Natural killer cell (primary cell): ENCODE data around the gene SPDYE9. TPM values are rescaled to one million over a fixed set of nuclear protein-coding genes. Genes with fewer than 3 reads are reported as not detected.
"Not testable (repeated sequence)": the region's sequence is repeated elsewhere in the genome, so short reads cannot be mapped to it uniquely, and the experiment has no call there.

ENCODE experiments used
- ATAC-seq, 3 donors: fragments of 150-1000 bp in 2 of 3; fragments of 200-7000 bp in 1 of 3; cut with Tn5 transposase; 1 replicate in 1 of 3; 2 replicates in 2 of 3; pipeline ENCODE4 v1.10.0; 2021; ENCODE audit warnings: mild to moderate bottlenecking in 2 of 3, moderate library complexity in 2 of 3
- DNase-seq, 2 donors: peaks; one replicate each; pipeline versions ENCODE4 v3.0.0 to v3.0.0-alpha.2; 2013 to 2021; ENCODE audit warnings: mixed read lengths in 1 of 2
- H3K27ac ChIP-seq: one replicate; pipeline ENCODE4 v1.5.1; 2013; ENCODE audit warnings: mild to moderate bottlenecking, low read length
- H3K27me3 ChIP-seq: one replicate; pipeline ENCODE4 v1.6.1; 2013; ENCODE audit warnings: low read length; ENCODE audit not compliant: control insufficient read depth, insufficient read depth
- H3K36me3 ChIP-seq: one replicate; pipeline ENCODE4 v1.6.1; 2013; ENCODE audit warnings: low read length; ENCODE audit not compliant: control insufficient read depth, insufficient read depth
- H3K4me1 ChIP-seq: one replicate; pipeline ENCODE4 v1.6.1; 2013; ENCODE audit warnings: low read length; ENCODE audit not compliant: control insufficient read depth, insufficient read depth
- H3K4me3 ChIP-seq: one replicate; pipeline ENCODE4 v1.5.1; 2013; ENCODE audit warnings: low read length
- H3K9me3 ChIP-seq: one replicate; pipeline ENCODE4 v1.6.1; 2013; ENCODE audit warnings: low read length; ENCODE audit not compliant: control insufficient read depth, insufficient read depth
- H3K27ac Mint-ChIP-seq, 2 donors: one replicate each; pipeline ENCODE4 v1.8.0; 2022; ENCODE audit warnings: mild to moderate bottlenecking in 2 of 2, mixed read lengths in 2 of 2, moderate library complexity in 1 of 2
- H3K27me3 Mint-ChIP-seq, 2 donors: one replicate each; pipeline ENCODE4 v1.8.0; 2022; ENCODE audit warnings: low read depth in 2 of 2, mixed read lengths in 2 of 2
- H3K36me3 Mint-ChIP-seq: one replicate; pipeline ENCODE4 v1.8.0; 2022; ENCODE audit warnings: mixed read lengths
- H3K4me1 Mint-ChIP-seq, 2 donors: one replicate each; pipeline ENCODE4 v1.8.0; 2022; ENCODE audit warnings: mixed read lengths in 2 of 2
- H3K4me3 Mint-ChIP-seq: one replicate; pipeline ENCODE4 v1.8.0; 2022; ENCODE audit warnings: mild to moderate bottlenecking, moderate library complexity, mixed read lengths
- H3K9me3 Mint-ChIP-seq, 2 donors: one replicate each; pipeline ENCODE4 v1.8.0; 2022; ENCODE audit warnings: mixed read lengths in 2 of 2
- WGBS: methylation state at CpG from one replicate; pipeline ENCODE4 v1.1.7; 2013; ENCODE audit warnings: missing lambda C conversion rate; ENCODE audit not compliant: insufficient coverage; 5-methylcytosine and 5-hydroxymethylcytosine counted together
- intact Hi-C: fragments of 100-400 bp; cut with micrococcal nuclease; formaldehyde crosslinking; loops from one replicate; pipeline ENCODE4 v1.14.2; 2022
- total RNA-seq, 4 donors: library from RNA; stranded (reverse); fragments of 120-200 nt in 1 of 4; gene quantifications; one replicate each; pipeline versions ENCODE4 v1.2.3 to v1.2.4, GENCODE V29; 2013 to 2022

Gene SPDYE9
- total RNA-seq: not detected
- not detected for total RNA-seq (2013)

- WGBS: no CpG with 5 or more reads among the region's 8 CpGs
- H3K27me3 ChIP-seq, H3K9me3 Mint-ChIP-seq, H3K36me3 Mint-ChIP-seq, H3K36me3 ChIP-seq, H3K27ac Mint-ChIP-seq, H3K4me3 ChIP-seq, intact Hi-C loops, ATAC-seq, H3K4me3 Mint-ChIP-seq, H3K9me3 ChIP-seq, H3K27me3 Mint-ChIP-seq, DNase-seq, H3K4me1 Mint-ChIP-seq, H3K27ac ChIP-seq, H3K4me1 ChIP-seq: not testable (repeated sequence)
These were observed at the start of gene SPDYE9 for GRCh38 chr7:73085938-73086337. Gene SPDYE9 (minus strand): TSS chr7:73086038. CDS start chr7:73084238, 1,800 bp downstream.

GRCh38 chr7:73134866-73135265 lies 49.0 kb upstream of the SPDYE9 start:
- H3K27me3 ChIP-seq, H3K4me1 Mint-ChIP-seq, intact Hi-C loops, H3K4me1 ChIP-seq, DNase-seq, H3K27me3 Mint-ChIP-seq, ATAC-seq, H3K4me3 ChIP-seq, H3K36me3 Mint-ChIP-seq, H3K27ac Mint-ChIP-seq, H3K9me3 Mint-ChIP-seq, H3K9me3 ChIP-seq, H3K4me3 Mint-ChIP-seq, H3K27ac ChIP-seq, H3K36me3 ChIP-seq: not testable (repeated sequence)
- WGBS: no CpG with 5 or more reads among the region's 2 CpGs

GRCh38 chr7:73132651-73133217 lies 46.9 kb upstream of the SPDYE9 start:
- H3K36me3 ChIP-seq, ATAC-seq, H3K4me3 ChIP-seq, H3K4me3 Mint-ChIP-seq, DNase-seq, H3K27ac Mint-ChIP-seq, H3K4me1 ChIP-seq, H3K27me3 Mint-ChIP-seq, intact Hi-C loops, H3K9me3 Mint-ChIP-seq, H3K9me3 ChIP-seq, H3K36me3 Mint-ChIP-seq, H3K4me1 Mint-ChIP-seq, H3K27ac ChIP-seq, H3K27me3 ChIP-seq: not testable (repeated sequence)
- WGBS: no CpG with 5 or more reads among the region's 7 CpGs

GRCh38 chr7:73130612-73131011 lies 44.8 kb upstream of the SPDYE9 start:
- H3K27me3 ChIP-seq, H3K36me3 ChIP-seq, DNase-seq, H3K9me3 Mint-ChIP-seq, H3K36me3 Mint-ChIP-seq, H3K4me1 ChIP-seq, H3K27ac Mint-ChIP-seq, H3K27ac ChIP-seq, intact Hi-C loops, H3K4me3 ChIP-seq, H3K4me3 Mint-ChIP-seq, H3K9me3 ChIP-seq, H3K27me3 Mint-ChIP-seq, ATAC-seq, H3K4me1 Mint-ChIP-seq: not testable (repeated sequence)
- WGBS: no CpG with 5 or more reads among the region's 2 CpGs

GRCh38 chr7:73124126-73124525 lies 38.3 kb upstream of the SPDYE9 start:
- no CpG with 5 or more reads among the region's 1 CpG for WGBS
- H3K4me1 ChIP-seq, H3K36me3 ChIP-seq, ATAC-seq, DNase-seq, H3K4me3 ChIP-seq, H3K9me3 ChIP-seq, H3K4me3 Mint-ChIP-seq, H3K27ac ChIP-seq, H3K27me3 ChIP-seq, H3K27me3 Mint-ChIP-seq, H3K4me1 Mint-ChIP-seq, H3K36me3 Mint-ChIP-seq, H3K27ac Mint-ChIP-seq, H3K9me3 Mint-ChIP-seq, intact Hi-C loops: not testable (repeated sequence)

- H3K4me1 Mint-ChIP-seq, H3K36me3 ChIP-seq, H3K36me3 Mint-ChIP-seq, H3K4me3 ChIP-seq, intact Hi-C loops, H3K4me3 Mint-ChIP-seq, H3K27ac Mint-ChIP-seq, DNase-seq, H3K27me3 ChIP-seq, H3K9me3 Mint-ChIP-seq, H3K9me3 ChIP-seq, H3K4me1 ChIP-seq, H3K27ac ChIP-seq, ATAC-seq, H3K27me3 Mint-ChIP-seq: not testable (repeated sequence)
- 100% methylated on average over 1 of the region's 4 CpGs for WGBS
These were observed 37.1 kb upstream of the SPDYE9 start for GRCh38 chr7:73122778-73123447.

GRCh38 chr7:73118155-73118554 lies 32.3 kb upstream of the SPDYE9 start:
- intact Hi-C loops, H3K4me3 Mint-ChIP-seq: not testable (repeated sequence)

GRCh38 chr7:73057811-73058210 lies 28.0 kb downstream of the SPDYE9 start, which contains the start of gene SPDYE11:
Gene SPDYE11 (minus strand): TSS chr7:73057911. CDS start chr7:73056111, 1,800 bp downstream.
- H3K27me3 ChIP-seq, H3K27me3 Mint-ChIP-seq, H3K9me3 ChIP-seq, intact Hi-C loops, DNase-seq, H3K27ac Mint-ChIP-seq, H3K27ac ChIP-seq, H3K4me3 ChIP-seq, H3K36me3 ChIP-seq, H3K36me3 Mint-ChIP-seq, H3K9me3 Mint-ChIP-seq, H3K4me1 ChIP-seq, H3K4me3 Mint-ChIP-seq, ATAC-seq, H3K4me1 Mint-ChIP-seq: not testable (repeated sequence)
- no CpG with 5 or more reads among the region's 8 CpGs for WGBS

More at GRCh38 chr7:73118155-73118554, 32.3 kb upstream of the SPDYE9 start:
- H3K9me3 Mint-ChIP-seq, H3K27me3 ChIP-seq, H3K27me3 Mint-ChIP-seq, H3K36me3 ChIP-seq, H3K4me1 Mint-ChIP-seq, H3K36me3 Mint-ChIP-seq, H3K27ac Mint-ChIP-seq, H3K4me1 ChIP-seq, H3K27ac ChIP-seq, DNase-seq, ATAC-seq, H3K4me3 ChIP-seq, H3K9me3 ChIP-seq: not testable (repeated sequence)
- no CpG with 5 or more reads among the region's 1 CpG for WGBS
